ENCODE measurements around the gene HIP1. TPM values are rescaled to one million over a fixed set of nuclear protein-coding genes. Genes with fewer than 3 reads are reported as not detected.

The HIP1 gene
- total and polyA plus RNA-seq, 2 of the 13 experiments (the other 11 are each of a cell fraction or from before 2014, with no cell fraction given) = 4.5 to 6.2 TPM

DNA sequence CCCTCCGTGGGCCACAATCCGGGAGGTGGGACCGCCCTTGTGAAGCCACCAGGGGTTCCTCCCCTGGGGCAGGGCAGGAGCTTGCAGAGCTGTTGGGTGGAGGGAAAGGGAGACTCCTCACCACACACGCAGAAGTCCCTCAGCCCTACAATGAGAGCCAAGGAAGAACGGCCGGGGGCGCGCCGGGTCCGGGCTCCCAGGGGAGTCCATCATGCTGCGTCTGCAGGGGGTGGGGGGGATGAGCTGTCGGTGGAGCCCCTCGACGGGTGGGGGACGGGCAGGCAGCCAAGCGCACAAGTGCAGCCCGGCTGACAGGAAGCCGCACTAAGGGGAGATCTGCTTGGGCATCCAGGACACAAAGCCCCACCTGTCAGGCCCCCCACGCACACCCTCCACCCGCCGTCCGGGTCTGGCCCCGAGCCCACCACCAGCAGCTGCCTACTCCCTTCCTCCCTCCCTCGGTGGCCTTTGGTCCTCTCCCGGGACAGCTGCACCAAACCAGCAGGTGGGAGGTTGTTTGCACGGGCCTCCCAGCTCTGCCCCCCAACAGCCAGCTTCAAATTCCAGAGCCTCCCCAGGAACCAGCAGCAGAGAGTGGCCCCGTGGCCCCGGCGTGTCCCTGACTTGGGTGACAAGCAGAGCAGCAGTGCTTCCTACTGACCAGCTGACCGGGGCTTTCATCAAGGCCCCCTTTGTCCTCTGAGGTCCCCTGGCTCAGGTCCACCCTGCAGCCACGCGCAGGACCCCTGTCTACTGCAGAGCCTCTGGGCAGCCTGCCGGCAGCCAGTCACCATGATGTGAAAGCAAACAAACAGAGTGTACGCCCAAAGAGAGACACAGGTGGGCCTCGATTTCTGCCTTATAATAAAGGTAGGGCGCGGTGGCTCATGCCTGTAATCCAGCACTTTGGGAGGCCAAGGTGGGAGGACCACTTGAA lies 50.3 kb downstream of the HIP1 start (continued):
- peak; percentile 91; the same call in 1 of the 2 replicates for TF ChIP-seq SNAPC4 (CRISPR knock-in tag; IDR thresholded peaks at IDR 0.05)
- TF ChIP-seq CEBPG (CRISPR knock-in tag; IDR thresholded peaks at IDR 0.05) = 0 out of 2 replicates have a peak, but pooled peaks have one; percentile 24
- TF ChIP-seq AGO1 (IDR thresholded peaks at IDR 0.05; ENCODE audit: low read depth, low read length, poor library complexity, severe bottlenecking) = no peak
- no peak for TF ChIP-seq THYN1 (CRISPR knock-in tag; IDR thresholded peaks at IDR 0.05; ENCODE audit: borderline replicate concordance, low read depth)
- TF ChIP-seq REPIN1 (CRISPR knock-in tag; IDR thresholded peaks at IDR 0.05; ENCODE audit: borderline replicate concordance, low read depth) = peak; percentile 71; the same call in 1 of the 2 replicates
- TF ChIP-seq, protein P1, sequence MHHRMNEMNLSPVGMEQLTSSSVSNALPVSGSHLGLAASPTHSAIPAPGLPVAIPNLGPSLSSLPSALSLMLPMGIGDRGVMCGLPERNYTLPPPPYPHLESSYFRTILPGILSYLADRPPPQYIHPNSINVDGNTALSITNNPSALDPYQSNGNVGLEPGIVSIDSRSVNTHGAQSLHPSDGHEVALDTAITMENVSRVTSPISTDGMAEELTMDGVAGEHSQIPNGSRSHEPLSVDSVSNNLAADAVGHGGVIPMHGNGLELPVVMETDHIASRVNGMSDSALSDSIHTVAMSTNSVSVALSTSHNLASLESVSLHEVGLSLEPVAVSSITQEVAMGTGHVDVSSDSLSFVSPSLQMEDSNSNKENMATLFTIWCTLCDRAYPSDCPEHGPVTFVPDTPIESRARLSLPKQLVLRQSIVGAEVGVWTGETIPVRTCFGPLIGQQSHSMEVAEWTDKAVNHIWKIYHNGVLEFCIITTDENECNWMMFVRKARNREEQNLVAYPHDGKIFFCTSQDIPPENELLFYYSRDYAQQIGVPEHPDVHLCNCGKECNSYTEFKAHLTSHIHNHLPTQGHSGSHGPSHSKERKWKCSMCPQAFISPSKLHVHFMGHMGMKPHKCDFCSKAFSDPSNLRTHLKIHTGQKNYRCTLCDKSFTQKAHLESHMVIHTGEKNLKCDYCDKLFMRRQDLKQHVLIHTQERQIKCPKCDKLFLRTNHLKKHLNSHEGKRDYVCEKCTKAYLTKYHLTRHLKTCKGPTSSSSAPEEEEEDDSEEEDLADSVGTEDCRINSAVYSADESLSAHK (CRISPR knock-in tag; IDR thresholded peaks at IDR 0.05; ENCODE audit: borderline replicate concordance) = no peak
- peak; percentile 83 for TF ChIP-seq ZNF317 (CRISPR knock-in tag; IDR thresholded peaks at IDR 0.05)
- TF ChIP-seq LCORL (IDR thresholded peaks at IDR 0.05) = no peak
- peak; percentile 96 for TF ChIP-seq LCORL (CRISPR knock-in tag; IDR thresholded peaks at IDR 0.05)
- TF ChIP-seq, protein P2, sequence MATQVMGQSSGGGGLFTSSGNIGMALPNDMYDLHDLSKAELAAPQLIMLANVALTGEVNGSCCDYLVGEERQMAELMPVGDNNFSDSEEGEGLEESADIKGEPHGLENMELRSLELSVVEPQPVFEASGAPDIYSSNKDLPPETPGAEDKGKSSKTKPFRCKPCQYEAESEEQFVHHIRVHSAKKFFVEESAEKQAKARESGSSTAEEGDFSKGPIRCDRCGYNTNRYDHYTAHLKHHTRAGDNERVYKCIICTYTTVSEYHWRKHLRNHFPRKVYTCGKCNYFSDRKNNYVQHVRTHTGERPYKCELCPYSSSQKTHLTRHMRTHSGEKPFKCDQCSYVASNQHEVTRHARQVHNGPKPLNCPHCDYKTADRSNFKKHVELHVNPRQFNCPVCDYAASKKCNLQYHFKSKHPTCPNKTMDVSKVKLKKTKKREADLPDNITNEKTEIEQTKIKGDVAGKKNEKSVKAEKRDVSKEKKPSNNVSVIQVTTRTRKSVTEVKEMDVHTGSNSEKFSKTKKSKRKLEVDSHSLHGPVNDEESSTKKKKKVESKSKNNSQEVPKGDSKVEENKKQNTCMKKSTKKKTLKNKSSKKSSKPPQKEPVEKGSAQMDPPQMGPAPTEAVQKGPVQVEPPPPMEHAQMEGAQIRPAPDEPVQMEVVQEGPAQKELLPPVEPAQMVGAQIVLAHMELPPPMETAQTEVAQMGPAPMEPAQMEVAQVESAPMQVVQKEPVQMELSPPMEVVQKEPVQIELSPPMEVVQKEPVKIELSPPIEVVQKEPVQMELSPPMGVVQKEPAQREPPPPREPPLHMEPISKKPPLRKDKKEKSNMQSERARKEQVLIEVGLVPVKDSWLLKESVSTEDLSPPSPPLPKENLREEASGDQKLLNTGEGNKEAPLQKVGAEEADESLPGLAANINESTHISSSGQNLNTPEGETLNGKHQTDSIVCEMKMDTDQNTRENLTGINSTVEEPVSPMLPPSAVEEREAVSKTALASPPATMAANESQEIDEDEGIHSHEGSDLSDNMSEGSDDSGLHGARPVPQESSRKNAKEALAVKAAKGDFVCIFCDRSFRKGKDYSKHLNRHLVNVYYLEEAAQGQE (IDR thresholded peaks at IDR 0.05; ENCODE audit: borderline replicate concordance in 1 of 2, low read depth in 1 of 2, low read length in 2 of 2) = peak in 1 of 2 experiments; percentile 30; a peak in 1 of 4 replicates
- no peak; the same call in 1 of the 2 replicates for TF ChIP-seq ZNF800 (CRISPR knock-in tag; IDR thresholded peaks at IDR 0.05)
- TF ChIP-seq KDM5B (CRISPR knock-in tag; IDR thresholded peaks at IDR 0.05; ENCODE audit: borderline replicate concordance) = peak; percentile 77
- TF ChIP-seq ZNF781 (CRISPR knock-in tag; IDR thresholded peaks at IDR 0.05; ENCODE audit: borderline replicate concordance, not compliant biosample characterization) = no peak

Data from HepG2 (cell line).